HT-29 (cell line): ENCODE data around the gene CPNE5. TPM values are rescaled to one million over a fixed set of nuclear protein-coding genes. Genes with fewer than 3 reads are reported as not detected.

Experiments
- DNase-seq: peaks from one replicate; pipeline ENCODE4 v3.0.0-alpha.2; 2015; ENCODE audit warnings: low spot score
- total RNA-seq: library from RNA; depleted of rRNA; stranded (reverse); fragments of >200 nt; shearing (Covaris generic); gene quantifications from 2 replicates; pipeline ENCODE4 v1.2.3, GENCODE V29; 2014

CPNE5 gene
- total RNA-seq, 1 experiment from 2014 or later: 0.10 TPM

DNA sequence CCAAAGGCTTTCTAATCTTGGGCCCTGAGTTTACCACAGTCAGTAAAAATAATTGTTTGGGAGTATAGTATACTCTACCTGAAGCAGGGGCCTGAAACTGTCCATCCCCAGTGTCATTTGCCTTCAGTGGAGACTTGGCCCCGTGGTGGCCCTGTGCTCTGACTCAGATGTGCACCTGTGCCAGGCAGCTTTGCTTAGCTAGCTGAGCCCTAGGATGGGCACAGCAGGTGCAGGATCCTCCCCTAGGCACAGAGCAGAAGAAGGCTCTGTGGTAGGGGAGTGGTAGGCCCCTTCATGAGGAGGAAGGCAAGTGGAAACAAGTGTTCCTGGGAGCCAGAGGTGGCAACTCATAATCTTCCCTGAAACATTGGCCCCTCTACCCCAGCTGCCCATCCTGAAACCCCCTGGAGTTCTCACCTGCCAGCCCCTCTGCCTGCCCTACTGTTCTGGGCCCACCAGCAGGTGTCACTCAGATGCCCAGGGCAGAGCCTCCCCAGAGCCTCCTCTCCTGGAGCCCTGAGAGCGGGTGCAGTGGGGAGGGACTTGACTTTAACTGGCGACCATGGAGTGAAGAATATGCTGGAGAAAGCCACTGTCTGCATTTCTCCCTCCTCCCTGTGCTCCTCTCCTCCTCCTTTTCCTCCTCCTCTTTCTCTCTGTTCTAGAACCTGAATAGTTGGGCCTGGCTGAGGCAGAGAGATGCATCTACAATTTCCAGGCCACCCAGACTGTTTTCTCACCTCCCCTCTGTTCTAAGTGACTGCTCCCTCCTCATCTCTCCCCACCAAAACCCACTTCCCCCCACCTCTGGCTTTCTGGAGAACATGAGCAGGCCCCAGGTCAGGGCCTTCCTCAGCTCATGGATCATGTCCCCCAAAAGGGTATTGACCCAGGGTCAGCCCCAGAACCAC is 2.9 kb downstream of the CPNE5 start:
- DNase-seq: no peak

DNA sequence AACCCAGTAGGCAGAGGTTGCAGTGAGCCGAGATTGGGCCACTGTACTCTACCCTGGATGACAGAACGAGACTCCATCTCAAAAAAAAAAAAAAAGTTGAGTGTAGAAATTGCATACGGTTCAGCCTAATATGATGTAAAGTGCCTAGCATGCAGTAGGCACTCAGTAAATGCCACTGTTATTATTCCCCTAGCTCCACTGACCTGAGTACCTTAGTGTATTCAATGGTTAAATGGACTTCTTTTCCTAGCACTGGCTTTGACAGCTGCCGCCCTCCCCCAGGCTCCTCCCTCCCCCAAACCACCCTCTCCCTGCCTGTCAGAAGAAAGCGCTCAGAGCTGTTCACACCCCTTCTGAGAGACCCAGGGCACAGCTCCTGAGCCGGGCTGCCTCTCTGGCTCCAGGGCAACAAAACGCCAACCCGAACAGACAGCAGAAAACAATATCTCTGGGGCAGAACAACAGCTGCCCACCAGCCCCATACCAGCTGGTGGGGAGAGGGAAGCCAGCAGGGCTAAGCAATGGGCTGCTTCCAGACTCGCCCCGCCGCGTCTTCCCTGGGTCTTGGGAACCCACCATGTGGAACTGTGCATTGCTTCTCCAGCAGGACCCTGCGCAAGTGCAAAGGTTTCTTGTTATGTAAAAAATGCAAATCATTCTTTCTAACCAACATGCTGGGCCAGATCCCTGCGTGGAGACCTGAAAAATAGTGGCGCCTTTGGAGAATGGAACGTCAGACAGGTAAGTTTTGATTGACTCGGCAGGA is 4.5 kb downstream of the CPNE5 start:
- no peak for DNase-seq

GRCh38 chr6:36833182-36833789 is 6.0 kb downstream of the CPNE5 start:
- DNase-seq: no peak

DNA sequence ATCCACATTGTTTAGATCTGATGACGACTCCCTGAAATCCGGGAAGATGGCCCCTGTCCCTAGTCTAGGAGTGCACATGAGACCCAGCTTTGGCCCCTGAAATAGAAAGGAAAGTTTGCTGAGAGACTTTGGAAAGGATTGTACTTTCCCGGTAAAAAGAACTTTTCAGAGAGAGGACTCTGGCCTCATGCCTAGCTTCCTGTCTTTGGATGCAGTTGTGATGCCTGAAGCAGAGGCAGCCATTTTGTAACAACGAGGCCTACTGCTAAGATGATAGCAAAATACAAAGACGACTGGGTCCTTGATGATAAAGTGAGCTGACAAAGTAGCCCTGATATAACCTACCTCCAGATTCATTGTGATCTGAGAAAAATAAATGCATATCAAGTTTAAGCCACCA is 6.9 kb downstream of the CPNE5 start:
- no peak for DNase-seq

DNA sequence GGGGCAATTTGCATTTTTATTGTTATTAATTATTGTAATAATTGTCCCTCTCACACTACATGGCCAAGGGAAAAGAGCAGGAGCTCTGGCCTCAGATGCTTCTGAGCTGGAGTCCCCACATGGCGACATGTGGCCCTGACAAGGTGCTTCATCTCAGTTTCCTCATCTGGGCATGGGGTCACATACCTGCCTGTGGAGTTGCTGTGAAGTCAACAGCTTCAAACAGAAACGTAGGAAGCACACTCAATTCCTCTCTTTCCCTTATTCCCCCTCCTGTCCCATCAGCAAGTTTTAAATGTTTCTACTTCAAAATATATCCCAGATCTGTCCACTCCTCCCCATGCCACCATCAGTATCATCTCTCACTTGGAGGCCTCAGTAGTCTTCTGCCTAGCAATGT is 8.7 kb downstream of the CPNE5 start:
- DNase-seq: no peak

GRCh38 chr6:36829919-36830544 is 9.2 kb downstream of the CPNE5 start:
- DNase-seq: peak; percentile 17

DNA sequence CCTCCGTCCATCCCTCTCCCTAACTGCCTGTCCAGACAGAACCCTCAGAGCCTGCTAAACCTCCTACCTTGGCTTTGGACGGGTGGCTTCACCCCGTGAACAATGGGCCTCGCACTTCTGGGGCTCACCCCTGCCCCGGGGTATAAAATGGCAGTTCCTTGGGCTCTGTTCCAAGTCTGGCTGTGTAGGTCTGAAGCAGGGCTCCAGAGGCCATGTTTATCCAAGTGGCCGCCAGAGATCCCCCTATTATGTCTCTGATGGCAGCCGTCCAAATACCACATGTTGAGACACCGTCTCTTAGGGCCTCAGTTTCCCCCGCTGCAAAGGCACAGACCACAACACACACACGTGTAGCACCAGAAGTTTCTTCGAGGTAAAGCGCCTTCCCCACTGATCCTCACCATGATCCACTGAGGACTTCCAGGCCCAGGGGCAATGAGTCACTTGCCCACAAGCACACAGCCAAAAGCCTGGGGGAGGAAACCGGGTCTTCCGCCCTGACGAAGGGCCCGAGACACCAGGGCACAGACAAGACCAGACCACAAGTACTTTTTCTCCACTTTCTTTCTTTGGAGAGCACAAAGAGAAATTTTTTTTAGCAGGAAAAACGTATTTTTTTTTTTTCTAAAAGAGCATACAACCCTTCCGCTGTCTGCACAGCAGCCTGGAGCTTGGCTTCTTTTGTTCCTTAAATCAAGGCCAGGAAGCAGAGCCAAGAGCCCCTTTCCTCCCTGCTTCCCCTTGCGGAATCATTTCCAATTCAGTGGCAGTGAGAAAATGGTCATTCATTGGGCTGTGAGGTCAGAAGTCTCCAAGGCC is 11.8 kb downstream of the CPNE5 start:
- no peak for DNase-seq

DNA sequence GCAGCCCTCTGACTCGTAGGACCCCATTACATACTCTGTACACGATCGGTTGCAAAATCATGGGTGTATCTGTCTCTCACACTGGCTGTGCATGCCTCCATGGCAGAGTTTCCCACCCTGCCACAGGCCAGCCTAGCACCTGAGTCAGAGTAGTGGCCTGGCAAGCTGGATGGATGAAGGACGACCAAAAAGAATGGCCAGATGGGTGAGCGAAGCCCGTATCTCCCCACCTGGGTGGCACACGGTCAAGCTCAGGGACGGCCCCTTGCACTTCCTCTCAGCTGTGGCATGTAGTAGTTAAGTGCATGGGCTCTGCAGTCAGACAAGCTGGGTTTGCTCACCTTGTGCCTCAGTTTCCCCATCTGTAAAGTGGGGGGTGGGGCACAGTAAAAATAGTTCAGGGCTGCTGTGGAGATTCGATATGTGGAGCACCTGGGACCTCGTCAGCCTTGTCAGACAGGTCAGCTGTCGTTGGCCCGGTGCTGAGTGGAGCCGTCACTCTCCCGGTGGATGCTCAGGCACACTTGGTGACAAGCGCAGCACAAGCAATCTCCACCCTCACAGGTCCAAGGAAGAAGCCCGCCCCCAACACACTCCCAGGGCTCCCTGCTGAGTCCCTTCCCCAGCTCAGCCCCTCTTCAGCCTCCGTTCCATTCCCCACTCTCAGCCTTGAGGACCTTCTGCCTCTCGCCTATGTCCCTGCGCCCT is 12.6 kb downstream of the CPNE5 start:
- no peak for DNase-seq

- no peak for DNase-seq
Observed at GRCh38 chr6:36825994-36826393, 13.2 kb downstream of the CPNE5 start.

DNA sequence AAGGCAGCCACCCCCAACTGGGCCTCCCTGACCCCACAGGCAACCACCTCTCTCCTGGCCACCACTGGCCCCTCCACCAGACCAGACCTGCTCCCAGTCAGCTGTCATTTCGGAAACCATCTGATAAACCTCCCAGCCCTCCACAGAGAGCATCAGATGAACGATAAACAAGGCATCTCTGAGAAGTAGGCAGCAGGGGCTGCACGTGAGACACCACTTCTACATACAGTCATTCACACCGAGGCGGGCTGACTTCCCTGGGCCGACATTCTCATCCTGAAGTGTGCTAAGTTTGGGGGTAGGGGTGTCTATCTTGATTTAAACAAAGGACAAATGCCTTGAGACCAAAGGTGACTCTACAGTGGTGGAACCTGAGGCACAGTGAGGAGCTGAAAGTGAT is 13.8 kb downstream of the CPNE5 start:
- no peak for DNase-seq

DNA sequence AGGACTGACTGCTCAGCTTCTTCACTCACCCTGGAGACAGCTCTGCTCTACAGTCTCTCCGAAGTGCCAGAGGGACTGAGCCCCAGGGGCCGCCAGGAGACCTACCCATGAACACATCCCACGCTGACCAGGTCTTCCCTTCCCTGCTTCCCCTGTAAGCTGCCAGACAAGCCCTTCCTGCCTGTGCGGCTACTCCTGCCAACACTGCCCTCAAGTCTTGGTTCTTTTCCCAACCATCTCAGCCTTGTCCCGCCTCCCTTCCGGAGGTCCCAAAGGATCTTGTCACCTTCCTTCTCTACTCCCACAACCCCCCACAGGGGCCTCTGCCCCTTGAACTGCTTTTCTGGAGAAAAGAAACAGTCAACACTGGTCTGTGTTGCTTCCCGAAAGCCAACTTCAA is 15.0 kb downstream of the CPNE5 start:
- no peak for DNase-seq

GRCh38 chr6:36823421-36824096 is 15.7 kb downstream of the CPNE5 start:
- no peak for DNase-seq

- no peak for DNase-seq
Observed at GRCh38 chr6:36822506-36823269, 16.6 kb downstream of the CPNE5 start.

- DNase-seq: no peak
Observed at GRCh38 chr6:36821581-36822335, 17.5 kb downstream of the CPNE5 start.

DNA sequence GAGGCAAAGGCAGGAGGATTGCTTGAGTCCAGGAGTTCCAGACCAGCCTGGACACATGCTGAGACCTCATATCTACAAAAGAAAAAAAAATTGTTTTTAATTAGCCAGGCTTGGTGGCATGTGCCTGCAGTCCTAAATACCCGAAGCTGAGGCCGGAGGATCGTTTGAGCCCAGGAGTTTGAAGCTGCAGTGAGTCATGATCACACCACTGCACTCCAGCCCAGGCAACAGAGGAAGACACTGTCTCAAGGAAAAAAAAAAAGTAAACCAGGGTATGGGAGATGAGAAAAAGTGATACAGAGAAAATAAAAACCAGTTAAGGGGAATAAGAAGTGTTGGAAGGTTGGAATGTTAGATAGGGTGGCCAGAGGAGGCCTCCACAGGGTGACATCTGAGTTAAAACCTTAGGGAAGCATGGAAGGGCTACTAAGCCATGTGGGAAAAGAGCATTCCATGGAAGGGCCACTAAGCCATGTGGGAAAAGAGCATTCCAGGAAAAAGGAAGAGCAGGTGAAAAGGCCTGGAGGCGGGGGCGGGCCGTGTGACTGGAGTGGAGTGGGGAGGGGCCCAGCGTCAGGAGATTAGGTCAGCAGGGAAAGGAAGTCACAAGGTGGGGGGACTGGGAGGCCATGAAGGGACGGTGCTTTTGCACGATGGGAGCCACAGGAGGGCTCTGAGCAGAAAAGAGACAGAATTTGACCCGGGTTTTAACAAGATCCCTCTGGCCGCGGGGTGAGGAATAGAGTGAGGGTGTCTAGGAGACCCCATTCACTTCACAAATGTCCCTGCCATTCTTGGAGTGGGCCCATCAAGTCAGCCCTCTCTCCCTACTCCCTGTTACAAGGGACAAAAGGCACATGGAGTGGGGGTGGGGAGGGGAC is 18.3 kb downstream of the CPNE5 start:
- DNase-seq: no peak

GRCh38 chr6:36818756-36819155 is 20.5 kb downstream of the CPNE5 start:
- no peak for DNase-seq

- no peak for DNase-seq
Observed at GRCh38 chr6:36817847-36818246, 21.4 kb downstream of the CPNE5 start.
